Neural crest cell (in vitro differentiated cells): ENCODE measurements around the gene GPR151. TPM values are rescaled to one million over a fixed set of nuclear protein-coding genes. Genes with fewer than 3 reads are reported as not detected.

Experiments
- DNase-seq: peaks from one replicate; pipeline ENCODE4 v3.0.0; 2021; ENCODE audit warnings: low read depth, mixed read lengths, low spot score
- H3K27ac Mint-ChIP-seq: one replicate; pipeline ENCODE4 v1.8.0; 2021; ENCODE audit warnings: mild to moderate bottlenecking, mixed read lengths; ENCODE audit not compliant: unreplicated experiment
- H3K27me3 Mint-ChIP-seq: 2 replicates; pipeline ENCODE4 v1.8.0; 2021; ENCODE audit warnings: low read depth, mild to moderate bottlenecking, mixed read lengths
- H3K36me3 Mint-ChIP-seq: 2 replicates; pipeline ENCODE4 v1.8.0; 2021; ENCODE audit warnings: low read depth, mild to moderate bottlenecking, mixed read lengths
- H3K4me1 Mint-ChIP-seq: 2 replicates; pipeline ENCODE4 v1.8.0; 2021; ENCODE audit warnings: mixed read lengths
- H3K4me3 Mint-ChIP-seq: one replicate; pipeline ENCODE4 v1.8.0; 2021; ENCODE audit warnings: mild to moderate bottlenecking, mixed read lengths
- H3K9me3 Mint-ChIP-seq: 2 replicates; pipeline ENCODE4 v1.8.0; 2021; ENCODE audit warnings: mixed read lengths
- CTCF ChIP-seq: fragments of 200-600 bp; sonication (generic); conservative IDR thresholded peaks from 2 replicates; pipeline ENCODE4 v1.5.0; 2021; ENCODE audit warnings: antibody characterized with exemption, mild to moderate bottlenecking
- total RNA-seq: library from RNA; stranded (reverse); gene quantifications from 2 replicates; pipeline ENCODE4 v1.2.1, GENCODE V29; 2021

GPR151 gene
- total RNA-seq, 1 donor from 2014 or later, result not detected

DNA sequence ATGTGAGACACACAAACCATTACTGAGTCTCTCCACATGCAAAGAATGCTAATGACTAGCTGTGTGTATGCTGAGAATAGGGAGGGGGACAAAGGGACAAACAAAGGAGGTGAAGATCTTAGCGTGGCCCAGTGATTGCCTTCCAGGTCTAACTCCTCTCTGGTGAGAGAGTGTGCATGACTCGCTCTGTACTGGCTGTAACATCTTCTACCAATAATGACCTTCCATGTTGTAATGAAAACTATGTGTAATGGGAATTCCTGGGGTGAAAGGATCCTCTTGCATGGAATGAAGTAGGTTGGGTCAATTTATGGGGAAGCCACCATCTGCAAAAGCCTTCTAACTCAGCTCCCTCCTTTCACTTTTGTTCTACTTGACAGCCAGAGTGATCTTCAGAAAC, 24.4 kb upstream of the GPR151 start:
- H3K9me3 Mint-ChIP-seq, result no peaks in the 10 kb centered on the region
- H3K27me3 Mint-ChIP-seq, result no peaks in the 10 kb centered on the region
- no peak overlapping the region for H3K4me3 Mint-ChIP-seq
- no peak overlapping the region for H3K27ac Mint-ChIP-seq
- DNase-seq, result no peak
- peaks cover 10% of the 10 kb centered on the region for H3K4me1 Mint-ChIP-seq
- H3K36me3 Mint-ChIP-seq, result no peaks in the 10 kb centered on the region
- no peak for TF ChIP-seq CTCF

- H3K4me1 Mint-ChIP-seq, result peaks cover 10% of the 10 kb centered on the region
- no peaks in the 10 kb centered on the region for H3K9me3 Mint-ChIP-seq
- no peak for TF ChIP-seq CTCF
- H3K36me3 Mint-ChIP-seq, result no peaks in the 10 kb centered on the region
- H3K27ac Mint-ChIP-seq, result no peak overlapping the region
- H3K4me3 Mint-ChIP-seq, result no peak overlapping the region
- DNase-seq, result no peak
- H3K27me3 Mint-ChIP-seq, result no peaks in the 10 kb centered on the region
These were observed 24.0 kb upstream of the GPR151 start for GRCh38 chr5:146539973-146540372.

DNA sequence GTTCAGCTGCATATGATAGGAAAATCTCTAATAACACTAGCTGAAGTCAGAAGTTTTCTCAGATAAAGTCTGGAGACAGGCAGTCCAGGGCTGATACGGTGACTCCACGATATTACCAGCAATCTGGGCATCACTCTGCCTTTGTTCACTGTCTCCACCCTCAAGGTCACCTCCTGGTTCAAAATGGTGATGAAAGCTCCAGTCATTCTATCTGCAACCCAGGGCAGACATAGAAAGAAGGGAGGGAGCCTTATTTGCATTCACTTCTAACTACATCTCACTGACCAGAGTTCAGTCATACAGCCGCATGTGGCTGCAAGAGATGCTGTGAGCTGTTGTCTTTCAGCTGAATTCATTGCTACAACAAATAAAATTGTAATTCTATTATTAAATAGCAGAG, 22.4 kb upstream of the GPR151 start:
- H3K27me3 Mint-ChIP-seq, result no peaks in the 10 kb centered on the region
- no peak overlapping the region for H3K27ac Mint-ChIP-seq
- no peak overlapping the region for H3K4me3 Mint-ChIP-seq
- H3K9me3 Mint-ChIP-seq, result no peaks in the 10 kb centered on the region
- no peaks in the 10 kb centered on the region for H3K36me3 Mint-ChIP-seq
- TF ChIP-seq CTCF, result no peak
- peaks cover 19% of the 10 kb centered on the region for H3K4me1 Mint-ChIP-seq
- DNase-seq, result no peak

DNA sequence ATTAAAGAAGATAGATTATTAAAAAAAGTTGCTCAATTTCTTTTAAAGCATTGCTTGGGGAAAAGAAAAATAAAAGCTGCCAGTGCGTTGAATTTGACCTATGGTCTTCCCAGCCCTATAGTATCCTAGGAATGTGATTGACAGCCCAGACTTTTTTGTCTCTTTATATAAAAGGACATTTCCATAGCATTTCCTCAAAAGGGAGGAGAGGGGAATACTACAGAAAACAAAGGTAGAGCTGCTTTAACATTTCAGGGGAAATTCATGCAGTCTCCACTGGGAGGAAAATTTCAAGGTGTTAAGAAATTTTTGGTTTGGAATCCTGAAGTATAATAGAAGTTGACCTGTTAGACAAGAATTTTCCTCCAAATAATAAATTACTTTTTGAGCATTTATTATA, 17.9 kb upstream of the GPR151 start:
- no peak overlapping the region for H3K27ac Mint-ChIP-seq
- TF ChIP-seq CTCF, result no peak
- H3K9me3 Mint-ChIP-seq, result no peaks in the 10 kb centered on the region
- peaks cover 13% of the 10 kb centered on the region for H3K4me1 Mint-ChIP-seq
- DNase-seq, result no peak
- H3K36me3 Mint-ChIP-seq, result no peaks in the 10 kb centered on the region
- no peaks in the 10 kb centered on the region for H3K27me3 Mint-ChIP-seq
- H3K4me3 Mint-ChIP-seq, result no peak overlapping the region

GRCh38 chr5:146533260-146533857, 17.4 kb upstream of the GPR151 start:
- Mint-ChIP-seq H3K27me3 (no peaks in the 10 kb centered on the region), H3K36me3 (no peaks in the 10 kb centered on the region), H3K9me3 (no peaks in the 10 kb centered on the region), H3K4me3 (no peak overlapping the region), H3K27ac (no peak overlapping the region), H3K4me1 (peaks cover 13% of the 10 kb centered on the region)
- peak; percentile 83 for DNase-seq
- peak; percentile 93 for TF ChIP-seq CTCF
